HUDEP-2 (cell line): ENCODE results near the gene PTGIS.
A peak's percentile ranks its signal among the peaks of the same experiment; 100 is the strongest.
"Not testable (repeated sequence)": the region's sequence is repeated elsewhere in the genome, so short reads cannot be mapped to it uniquely, and the experiment has no call there.

ENCODE experiments used
- DNase-seq, 76 experiments: peaks; one replicate each; lab custom pipeline; 2025; ENCODE audit not compliant: unreplicated experiment in 76 of 76; lab: John Stamatoyannopoulos, UW

The PTGIS gene

DNA sequence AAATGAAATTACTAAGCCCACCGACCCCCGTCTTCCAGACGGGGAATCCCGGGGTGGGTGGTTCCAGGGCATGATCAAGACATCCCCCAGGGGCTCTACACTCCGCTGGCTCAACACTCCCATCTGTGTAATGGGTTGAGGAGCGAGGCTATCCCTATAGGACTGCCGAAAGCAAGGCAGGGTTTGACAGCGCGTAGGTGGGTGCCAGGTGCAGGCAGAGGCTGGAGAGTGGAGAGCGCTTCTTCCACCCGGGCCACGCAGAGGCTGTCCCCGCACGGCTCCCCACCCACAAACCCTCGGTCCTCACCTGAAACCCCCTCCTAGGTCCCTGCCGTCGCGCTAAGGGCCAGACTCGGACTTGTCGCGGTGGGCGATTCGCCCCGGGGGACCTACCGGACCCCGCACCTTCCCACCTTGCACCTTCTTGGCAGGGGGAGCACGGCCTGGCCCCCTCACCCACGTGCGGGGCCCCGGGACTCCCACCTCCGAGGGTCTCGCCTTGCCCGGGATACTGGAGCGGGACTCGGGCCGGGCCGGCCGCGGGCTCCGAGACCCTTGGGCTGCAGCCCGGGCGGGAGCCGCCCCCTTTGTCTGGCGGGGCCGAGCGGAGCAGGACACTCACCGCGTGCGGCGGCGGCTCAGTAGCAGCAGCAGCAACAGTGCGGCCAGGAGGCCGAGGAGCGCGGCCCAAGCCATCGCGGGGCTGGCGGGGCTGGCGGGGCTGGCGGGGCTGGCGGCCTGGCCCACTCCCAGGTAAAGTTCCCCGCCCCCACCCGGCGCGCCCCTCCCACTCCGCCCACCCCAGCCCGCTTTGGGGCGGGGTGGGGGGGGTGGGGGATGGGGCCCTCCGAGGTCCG, at the start of gene PTGIS:
Gene PTGIS, minus strand, starts transcription at position 717 of the 857 bp plus-strand sequence. Its CDS starts 21 bp downstream, at position 696.
- no peak for DNase-seq

DNA sequence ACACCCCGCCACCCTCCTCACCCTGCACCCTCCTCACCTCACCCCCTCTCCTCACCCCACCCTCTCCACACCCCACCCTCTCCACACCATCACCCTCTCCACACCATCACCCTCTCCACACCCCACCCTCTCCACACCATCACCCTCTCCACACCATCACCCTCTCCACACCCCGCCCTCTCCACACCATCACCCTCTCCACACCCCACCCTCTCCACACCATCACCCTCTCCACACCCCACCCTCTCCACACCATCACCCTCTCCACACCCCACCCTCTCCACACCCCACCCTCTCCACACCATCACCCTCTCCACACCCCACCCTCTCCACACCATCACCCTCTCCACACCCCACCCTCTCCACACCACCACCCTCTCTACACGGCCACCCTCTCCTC, 49.5 kb upstream of the PTGIS start:
- DNase-seq: not testable (repeated sequence)

DNA sequence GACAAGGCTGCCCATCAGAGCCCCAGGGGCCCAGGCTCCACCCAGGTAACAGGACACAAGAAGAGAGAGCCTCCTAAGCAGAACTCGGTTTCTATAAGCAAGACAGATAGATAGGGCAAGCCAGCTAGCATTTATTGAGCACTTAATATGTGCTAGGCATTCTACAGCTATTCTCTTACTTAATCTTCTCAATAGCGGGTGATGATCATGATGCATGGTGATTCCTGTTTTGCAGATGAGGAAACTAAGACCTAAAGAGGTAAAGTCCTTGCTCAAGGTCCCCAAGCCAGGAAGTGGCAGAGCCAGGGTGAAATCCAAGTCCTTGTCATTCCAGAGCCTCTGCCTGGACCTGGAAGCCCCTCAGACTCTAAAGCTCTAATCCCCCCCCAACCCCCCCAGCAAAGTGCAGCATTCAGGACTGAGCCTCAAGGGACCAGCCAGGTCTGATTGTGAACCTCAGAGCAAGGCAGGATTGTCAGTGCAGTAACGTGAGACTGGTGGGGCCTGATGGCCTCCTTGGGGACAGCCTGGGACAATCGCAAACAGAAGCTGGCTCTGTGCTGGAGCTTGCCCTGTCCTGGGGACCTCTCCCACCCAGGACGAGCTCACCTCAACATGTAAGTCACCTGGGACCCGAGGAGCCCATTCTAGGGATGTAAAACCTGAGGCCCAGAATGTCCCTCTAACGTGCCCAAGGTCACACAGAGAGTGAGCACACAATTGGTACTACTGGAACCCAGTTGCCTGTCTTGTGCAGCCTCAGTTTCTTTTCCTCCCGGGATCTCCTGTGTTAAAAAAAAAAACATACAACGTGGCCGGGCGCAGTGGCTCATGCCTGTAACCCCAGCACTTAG, 48.4 kb upstream of the PTGIS start:
- no peak for DNase-seq

DNA sequence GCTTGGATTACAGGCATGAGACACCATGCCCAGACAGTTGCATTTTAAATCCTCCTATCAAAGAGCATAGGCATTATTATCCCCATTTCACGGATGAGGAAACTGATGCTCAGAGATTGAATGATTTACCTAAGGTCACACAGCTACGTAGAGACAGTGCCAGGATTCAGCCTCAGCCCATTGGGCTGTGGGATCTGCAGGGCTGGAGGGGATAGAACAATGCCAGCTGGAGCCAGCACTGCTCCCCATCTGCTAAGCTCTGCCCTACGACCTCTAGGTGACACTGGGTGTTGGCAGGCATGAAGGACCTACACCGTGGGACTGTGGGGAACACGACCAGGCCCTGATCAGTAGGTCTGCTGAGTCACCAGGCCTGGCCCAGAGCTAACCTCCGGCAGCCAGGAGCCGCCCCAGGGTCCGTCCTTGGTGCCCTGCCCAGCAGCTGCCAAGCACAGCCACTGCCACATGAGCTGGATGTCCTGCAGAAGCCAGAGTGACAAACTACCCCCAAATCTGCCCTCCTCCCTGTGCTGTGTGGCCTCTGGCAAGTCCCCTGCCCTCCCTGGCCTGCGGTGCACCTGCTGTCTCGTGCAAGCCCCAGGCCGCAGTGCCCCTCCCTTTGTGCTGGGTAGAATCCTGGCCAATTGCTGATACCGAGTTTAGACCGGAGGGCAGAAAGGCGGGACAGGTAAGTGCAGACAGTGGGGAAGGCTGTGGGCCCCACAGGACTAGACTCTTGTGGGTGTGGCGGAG, 47.6 kb upstream of the PTGIS start:
- DNase-seq: peak in 73 of 76 experiments; percentile 13 to 82 (median 60)

DNA sequence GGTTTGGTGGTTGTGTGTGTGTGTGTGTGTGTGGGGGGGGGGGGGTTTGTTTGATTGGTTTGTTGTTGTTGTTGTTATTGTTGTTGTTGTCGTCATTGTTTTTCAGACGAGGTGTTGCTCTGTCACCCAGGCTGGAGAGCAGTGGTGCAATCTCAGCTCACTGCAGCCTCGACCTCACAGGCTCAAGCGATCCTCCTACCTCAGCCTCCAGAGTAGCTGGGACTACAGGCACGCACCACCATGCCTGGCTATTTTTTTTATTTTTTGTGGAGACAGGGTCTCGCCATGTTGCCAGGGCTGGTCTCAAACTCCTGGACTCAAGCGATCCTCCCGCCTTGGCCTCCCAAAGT, 47.1 kb upstream of the PTGIS start:
- DNase-seq: not testable (repeated sequence)

DNA sequence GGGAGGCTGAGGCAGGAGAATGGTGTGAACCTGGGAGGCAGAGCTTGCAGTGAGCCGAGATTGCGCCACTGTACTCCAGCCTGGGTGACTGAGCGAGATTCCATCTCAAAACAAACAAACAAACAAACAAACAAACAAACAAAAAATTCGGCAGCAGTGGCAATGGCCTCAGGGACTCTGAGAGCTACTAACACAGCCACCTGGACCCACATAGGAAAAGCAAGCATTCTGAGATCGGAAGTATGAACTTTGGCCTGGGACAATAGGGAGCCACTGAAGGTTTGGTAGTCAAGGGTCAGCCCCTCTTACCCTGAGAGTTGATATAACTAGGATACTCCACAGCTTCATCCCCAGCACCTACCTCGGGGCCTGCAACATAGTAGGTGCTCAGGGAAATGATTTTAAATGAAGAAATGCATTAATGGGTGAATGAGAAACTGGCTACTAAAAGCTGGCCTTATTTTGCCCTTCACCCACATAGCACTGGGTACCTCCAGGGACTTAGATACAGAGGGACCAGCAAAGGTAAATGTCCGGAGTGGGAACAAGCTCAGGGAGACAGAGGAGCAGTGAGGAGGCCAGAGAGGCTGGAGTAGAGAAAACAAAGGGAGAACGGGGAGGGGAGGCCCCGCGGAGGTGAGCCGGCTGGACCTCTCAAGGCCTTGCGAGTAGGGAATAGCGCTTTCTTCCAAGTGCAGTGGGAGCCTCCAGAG, 46.6 kb upstream of the PTGIS start:
- DNase-seq: no peak

DNA sequence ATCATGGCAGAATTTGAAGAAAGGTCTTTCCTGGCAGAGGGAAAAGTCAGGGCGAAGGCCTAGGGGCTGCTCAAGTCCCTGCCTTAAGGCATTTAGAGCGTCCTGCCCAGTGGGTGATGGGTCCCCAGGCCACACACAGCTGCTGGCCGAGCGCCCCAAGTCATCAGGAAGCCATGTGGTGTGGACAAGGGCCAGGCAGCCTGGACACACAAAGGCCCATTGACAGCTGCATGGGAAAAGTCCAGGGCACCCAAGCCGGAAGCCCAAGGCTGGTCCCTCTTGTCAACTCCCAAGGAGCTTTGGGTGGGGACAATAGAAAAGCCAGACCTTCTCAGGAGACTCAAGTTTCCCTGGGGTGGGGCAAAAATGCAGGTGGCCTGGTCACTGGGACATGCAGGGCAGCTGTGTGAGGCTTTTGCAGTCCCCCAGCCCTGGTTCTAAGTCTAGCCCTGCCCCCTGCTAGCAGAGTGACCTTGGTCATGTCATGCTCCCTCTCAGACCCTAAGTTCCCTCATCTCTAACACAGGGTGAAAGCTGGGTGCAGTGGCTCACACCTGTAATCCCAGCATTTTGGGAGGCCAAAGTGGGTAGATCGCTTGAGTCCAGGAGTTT, 44.3 kb upstream of the PTGIS start:
- DNase-seq: no peak

DNA sequence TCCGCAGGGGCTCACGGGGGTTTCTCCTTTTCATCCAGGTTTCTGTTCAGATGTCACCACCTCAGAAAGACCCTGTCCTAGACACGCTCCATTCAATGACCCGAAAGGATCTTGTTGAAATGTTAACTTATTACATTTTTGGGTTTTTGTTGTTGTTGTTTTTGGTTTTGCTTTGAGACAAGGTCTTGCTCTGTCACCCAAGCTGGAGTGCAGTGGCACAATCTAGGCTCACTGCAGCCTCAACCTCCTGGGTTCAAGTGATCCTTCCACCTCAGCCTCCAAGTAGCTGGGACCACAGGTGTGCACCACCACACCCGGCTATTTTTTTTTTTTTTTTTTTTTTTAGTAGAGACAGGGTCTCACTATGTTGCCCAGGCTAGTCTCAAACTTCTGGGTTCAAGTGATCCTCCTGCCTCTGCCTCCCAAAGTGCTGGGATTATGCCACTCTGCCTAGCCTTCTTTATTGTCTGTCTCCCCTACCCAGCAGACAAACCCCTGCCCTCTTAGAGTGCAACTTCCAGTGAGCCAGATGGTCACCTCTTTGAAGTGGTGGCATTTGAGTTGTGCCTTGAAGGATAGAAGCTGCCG, 43.7 kb upstream of the PTGIS start:
- DNase-seq: not testable (repeated sequence)

DNA sequence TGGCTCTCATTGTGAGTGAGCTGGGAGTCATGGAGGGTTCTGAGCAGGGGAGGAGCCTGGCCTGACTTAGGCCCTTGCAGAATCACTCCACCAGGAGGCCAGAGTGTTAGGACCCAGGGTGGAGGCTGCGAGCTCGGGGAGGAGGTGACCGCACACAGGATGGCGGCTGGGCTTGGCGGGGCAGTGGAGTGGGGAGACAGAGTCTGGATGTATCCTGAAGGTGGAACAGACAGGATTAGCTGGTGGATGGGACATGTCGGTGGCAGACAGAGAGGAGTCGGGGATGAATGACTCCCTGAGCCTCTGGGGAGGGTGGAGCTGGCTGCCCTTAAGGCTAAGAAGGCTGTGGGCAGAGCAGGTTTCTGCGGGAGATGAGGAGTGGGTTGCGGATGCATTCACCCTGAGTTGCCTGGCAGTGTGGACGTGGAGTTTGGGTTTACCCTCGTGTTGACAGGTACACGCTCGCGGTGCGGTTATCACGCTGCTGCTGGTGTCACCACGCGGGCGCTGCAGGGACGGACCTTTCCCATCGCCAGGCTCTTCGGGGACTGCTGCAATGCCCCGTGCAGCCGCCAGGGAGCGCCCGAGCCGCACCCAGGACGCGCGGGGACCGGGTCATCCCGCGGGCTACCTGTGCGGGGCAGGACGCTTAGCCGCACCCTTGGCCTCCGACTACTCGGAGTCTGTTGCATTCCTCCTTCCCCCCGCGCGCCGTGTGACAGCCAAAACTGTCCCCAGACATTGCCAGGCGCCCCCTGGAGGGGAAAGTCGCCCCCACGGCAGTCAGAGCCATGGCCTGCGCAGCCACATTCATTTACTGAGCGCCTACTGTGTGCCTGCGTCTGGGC, 43.0 kb upstream of the PTGIS start:
- peak in 70 of 76 experiments; percentile 11 to 84 (median 60) for DNase-seq

DNA sequence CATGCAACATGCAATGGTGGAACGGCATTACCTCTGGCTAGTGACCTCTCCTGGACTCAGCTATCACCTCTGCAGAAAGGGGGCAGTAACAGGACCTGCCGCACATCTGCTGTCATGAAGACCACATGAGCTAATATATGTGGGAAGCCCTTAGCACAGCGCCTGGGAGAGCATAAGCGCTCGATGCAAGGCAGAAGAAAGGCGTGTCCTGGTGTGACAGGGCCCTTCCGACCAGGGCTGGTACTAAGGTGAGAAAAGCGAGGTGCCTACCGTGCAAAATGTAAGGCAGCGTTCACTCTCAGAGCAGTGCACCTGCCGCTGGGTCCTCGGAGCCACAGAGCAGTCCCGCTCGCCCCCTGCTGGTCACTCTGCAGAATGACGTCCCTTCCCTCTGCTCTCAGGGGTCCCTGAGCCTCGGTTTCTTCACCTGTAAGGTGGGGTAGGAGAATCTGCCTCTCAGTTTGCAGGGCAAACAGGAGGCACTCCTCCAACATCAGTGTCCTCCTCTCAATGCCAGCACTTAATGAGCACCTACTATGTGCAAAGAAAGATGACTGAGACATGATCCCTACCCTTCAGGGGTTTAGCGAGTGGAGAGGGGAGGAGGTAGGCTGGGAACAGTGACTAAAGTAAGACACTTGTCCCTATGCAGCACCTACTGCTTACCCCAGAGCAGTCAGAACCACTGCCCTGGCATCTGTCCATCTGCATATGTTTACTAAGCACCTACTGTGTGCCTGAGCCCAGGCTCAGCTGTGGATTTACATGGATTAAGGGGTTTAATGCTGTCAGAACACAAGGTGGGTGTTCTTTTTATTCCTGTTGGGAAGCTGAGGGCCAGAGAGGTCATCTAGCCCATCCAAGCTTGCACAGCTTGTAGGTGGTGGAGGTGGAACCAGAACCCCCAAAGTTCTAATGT, 41.1 kb upstream of the PTGIS start:
- peak in 43 of 76 experiments; percentile 3 to 55 (median 26) for DNase-seq

DNA sequence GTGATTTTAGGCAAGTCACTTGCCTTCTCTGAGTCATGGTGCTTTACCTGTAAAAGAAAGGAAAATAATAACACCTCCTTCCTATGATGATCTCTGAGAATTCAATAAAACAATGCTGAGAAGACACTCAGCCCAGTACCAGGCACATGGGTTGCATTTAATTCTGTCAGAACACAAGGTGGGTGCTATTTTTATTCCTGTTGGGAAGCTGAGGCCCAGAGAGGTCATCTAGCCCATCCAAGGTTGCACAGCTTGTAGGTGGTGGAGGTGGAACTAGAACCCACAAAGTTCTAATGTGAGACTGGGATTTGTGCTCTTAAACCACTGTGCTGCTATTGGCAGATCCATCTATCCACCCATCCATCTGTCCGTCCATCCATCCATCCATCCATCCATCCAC, 39.6 kb upstream of the PTGIS start:
- no peak for DNase-seq

DNA sequence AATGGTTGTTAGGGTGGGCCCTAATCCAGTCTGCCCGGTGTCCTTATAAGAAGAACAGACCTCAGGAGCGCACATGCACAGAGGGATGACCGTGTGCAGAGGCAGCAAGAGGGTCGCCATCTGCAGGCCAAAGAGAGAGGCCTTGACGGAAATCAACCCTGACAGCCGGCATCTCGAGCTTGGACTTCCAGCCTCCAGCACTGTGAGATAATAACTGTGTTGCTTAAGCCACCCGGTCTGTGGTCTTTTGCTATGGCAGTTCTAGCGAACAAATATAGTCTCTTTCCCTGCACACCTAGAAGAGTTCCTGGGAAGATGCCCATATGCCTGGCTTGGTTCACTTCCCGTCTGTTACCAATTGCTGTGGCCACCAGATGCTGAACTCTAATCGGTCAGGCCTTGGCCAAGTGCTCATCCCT, 35.3 kb upstream of the PTGIS start:
- peak in 1 of 76 experiments; percentile 4 for DNase-seq

DNA sequence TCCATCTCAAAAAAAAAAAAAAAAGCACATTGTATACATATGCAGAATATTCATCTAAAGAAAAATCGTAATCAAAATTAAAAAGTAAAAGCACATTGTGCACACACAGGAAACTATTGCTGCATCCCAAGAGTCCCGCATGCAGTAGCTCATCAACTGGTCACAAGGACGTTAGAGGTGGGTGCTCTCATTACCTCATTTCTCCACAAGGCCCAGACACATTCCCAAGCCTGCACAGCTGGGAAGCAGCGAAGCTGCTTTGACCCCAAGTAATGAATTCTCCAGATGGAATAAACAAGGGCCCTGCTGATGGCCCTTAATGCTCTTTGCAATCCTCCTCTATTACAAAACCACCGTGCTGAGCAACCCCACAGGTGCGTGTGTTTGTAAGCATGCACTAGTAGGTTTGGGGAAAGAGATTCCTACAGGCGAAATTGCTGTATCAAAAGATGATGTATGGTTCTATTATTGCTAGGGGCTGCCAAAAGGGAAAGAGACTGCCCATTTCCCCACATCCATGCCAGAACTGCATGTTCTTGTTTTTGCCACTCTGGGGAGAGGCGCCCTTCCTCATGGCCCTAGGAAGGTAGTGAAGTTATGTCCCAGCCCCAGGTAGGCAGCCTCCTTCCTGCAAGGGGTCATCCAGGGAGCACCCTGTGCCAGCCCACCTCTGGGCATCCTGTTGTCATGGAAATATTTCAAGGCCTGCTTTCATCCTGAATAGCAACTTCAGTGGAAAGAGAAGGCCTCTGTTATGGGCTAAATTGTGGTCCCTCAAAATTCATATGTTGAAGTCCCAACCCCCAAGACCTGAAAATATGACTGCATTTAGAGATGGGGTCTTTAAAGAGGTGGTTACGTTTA, 34.6 kb upstream of the PTGIS start:
- no peak for DNase-seq

DNA sequence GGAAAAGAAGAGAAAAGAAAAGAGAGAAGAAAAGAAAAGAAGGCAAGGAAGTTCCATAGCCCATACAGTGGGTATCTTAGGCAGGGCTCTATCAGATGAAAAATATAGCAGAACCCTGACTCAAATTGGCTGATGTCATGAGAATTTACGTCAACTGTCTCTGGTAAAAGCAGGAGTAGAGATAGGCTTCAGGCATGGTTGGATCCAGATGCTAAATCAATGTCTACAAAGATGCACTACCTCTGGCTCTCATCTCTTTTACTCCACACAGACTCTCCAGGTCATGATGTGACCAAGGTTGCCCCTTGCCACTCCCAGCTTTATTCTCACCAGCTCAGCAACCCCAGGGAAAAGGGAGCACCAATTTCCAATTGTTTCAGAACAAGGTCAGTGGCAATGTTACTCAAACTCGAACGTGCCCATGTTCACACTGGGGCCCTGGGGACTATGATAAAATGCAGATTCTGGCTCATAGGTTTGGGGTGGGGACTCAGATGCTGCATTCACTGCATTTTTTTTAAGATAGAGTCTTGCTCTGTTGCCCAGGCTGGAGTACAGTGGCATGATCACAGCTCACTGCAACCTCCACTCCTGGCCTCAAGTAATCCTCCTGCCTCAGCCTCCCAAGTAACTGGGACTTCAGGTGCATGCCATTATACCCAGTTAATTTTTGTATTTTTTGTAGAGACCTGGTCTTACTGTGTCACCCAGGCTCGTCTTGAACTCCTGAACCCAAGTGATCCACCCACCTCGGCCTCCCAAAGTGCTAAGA, 33.4 kb upstream of the PTGIS start:
- no peak for DNase-seq

DNA sequence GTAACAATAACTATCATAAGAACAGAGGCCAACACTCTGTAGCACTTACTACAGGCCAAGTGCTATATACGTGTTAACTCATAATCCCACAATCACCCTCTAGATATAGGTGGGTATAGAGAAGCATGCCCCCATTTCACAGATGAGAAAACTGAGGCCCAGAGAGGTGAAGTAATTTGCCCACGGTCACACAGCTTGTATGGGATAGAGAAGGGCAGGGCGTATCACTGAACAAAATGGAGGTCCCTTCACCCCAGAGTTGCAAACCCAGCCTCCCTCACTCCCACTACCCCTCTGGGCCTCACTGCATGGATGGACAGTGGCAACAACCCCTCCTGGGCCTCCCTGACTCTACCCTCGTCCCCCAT, 31.8 kb upstream of the PTGIS start:
- no peak for DNase-seq

DNA sequence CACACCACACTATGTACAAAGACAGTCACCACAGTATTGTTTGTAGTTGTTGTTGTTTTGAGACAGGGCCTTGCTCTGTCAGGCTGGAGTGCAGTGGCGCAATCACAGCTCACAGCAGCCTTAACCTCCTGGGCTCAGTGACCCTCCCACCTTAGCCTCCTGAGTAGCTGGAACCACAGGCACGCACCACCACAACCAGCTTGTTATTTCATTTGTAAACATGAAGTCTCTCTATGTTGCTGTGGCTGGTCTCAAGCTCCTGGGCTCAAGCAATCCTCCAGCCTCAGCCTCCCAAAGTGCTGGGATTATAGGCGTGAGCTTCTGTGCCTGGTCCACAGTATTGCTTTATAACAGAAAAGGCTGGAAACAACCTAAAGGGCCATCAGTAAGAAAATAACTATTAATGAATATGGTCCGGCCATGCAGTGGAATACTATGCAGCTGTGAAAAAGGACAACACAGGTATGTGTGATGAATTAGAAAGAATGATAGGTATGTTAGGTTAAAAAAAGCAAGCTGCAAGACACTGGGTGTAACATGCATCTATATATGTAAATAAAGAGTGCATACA, 30.0 kb upstream of the PTGIS start:
- DNase-seq: no peak
